NCI-H1417 treated with DMSO at 0.1 percent for 48 hours (cell line): Measurements from ENCODE around the gene ZBTB43.

Experiments
- DNase-seq: peaks from one replicate; lab custom pipeline; 2025; lab: John Stamatoyannopoulos, UW

The ZBTB43 gene

DNA sequence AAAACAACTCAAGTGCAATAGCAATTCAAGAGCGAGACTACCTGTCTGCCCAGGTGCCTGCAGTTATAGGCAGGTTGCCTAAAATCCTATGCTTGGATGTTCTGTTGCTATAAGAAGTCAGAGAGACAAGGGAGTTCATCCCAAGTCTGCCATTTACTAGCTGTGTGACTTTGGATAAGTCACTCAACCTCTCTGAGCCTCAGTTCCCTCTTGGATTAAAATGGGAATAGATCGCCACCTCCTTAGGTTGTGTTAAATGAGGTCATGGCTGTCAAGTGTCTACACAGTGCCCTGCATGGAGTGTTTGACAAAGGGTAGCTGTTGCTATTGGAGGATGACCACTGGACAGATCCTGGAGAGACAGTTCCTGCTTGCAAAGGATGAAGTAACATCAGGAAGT lies 54.3 kb downstream of the ZBTB43 start:
- no peak for DNase-seq

DNA sequence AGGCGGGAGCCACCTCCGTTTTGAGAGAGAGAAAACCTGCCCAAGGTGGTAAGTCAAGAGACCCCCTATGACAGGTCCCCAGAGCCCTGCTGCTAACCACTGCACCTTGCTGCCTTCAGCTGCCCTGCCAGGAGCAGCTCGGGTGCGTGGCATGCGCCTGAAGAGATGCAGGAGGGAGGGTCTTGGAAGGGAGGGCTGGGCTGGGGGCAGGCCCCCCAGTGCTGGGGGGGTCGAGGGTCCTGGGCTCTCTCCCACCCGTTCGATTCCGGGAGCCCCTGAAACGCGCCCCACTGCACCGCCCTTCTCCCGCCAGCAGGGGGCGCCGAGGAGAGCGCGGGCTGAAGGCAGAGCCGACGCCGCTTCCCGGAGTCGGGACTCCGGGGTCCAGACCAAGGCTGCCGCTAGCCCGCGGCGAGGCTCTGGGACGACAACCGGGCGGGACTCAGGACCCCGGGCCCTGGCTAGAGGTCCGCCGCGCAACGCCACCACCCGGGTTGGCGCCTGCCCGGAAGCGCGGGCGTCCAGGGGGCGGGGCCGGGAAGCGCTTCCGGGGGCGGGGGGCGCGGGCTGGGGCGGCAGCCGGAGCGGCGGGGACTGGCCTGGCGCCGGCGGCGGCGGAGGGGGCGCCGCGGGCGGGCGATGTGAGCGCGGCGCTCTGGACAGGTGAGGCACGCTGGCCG lies 55.4 kb downstream of the ZBTB43 start, which contains the start of gene ZBTB34:
TSS of gene ZBTB34 (plus strand) at position 563 of the 680 bp plus-strand sequence. CDS start 18,761 bp downstream, outside the sequence.
- no peak for DNase-seq

DNA sequence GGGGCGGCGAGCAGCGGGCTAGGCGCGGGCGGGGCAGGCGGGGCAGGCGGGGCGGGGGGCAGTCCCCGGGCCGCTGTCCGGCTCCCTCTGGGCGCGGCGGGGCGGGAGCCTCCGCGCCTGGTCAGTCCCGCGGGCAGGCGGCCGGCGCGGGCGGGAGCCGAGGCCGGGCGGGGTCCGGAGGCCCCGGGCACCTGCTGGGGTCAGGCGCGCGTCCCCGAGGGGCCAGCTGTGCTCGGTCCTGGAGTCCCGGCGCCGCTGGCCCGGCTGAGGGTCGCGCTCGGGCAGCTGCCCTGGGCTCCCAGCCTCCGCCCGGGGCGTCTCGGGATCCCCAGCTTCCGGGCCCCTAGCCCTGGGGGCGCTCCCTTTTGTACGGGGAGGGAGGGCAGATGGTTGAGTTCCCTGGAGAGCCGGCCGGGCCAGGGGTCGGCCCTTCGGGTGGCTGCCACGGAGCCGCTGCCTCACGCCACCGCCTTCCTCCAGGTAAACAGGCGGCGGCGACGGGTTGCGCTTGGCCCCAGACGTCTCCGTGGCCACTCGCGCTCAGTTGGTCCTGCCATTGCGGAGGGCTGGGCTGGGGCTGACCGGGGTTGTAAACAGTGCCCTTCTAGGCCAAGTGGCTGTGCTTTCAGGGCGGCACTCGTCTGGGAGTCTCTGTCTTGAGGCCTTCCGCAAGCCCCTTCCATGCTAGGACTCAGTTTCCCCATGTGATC lies 56.1 kb downstream of the ZBTB43 start:
- no peak for DNase-seq

DNA sequence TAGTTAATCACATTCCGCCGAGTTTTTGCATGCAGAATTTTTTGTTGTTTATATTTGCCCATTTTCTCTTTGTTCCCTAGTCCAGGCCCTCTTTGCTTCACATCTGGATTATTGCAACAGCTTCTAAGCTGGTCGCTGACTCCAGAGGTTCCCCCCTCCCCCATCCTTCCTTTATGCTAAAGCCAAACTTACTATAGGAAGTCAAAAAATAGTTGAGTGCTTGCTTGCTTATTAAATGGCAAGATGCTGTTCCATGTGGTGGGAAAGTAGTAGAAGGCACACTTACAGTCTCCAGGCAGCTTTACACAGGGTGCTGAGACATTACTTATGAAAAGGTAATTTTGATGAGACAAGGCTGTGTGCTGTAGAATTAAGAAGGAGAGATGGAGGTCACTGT lies 56.9 kb downstream of the ZBTB43 start:
- no peak for DNase-seq

DNA sequence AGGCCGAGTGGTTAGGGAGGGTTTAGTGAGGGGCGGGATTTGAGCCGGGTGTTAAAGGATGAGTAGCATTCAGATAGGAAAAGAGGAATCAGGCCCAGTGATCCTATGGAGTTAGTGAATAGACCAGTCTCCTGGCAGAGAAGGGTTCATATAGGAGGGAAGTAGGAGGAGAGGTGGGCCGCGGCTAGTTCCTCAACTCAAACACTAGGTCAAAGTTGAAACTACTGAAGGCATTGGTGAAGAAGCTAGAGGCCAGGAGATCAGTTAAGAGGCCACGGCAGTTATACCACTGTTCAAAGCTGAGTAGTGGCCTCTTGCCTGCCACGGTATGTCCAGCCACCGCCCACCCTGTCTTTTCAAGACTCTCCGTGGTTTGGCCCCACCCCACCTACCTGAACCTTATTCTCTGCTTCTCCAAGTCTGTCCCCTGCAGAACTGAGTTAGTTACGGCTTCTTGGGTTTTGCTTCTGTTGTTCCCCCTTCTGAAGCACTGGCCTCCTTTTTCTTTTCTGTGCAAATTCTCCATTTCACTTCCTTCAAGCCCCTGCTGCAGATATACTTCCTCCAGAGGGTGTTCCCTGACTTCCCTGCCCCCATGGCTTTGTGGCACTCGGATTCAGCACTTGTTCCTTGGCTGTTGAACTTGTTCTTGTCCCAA lies 57.4 kb downstream of the ZBTB43 start:
- DNase-seq = no peak

DNA sequence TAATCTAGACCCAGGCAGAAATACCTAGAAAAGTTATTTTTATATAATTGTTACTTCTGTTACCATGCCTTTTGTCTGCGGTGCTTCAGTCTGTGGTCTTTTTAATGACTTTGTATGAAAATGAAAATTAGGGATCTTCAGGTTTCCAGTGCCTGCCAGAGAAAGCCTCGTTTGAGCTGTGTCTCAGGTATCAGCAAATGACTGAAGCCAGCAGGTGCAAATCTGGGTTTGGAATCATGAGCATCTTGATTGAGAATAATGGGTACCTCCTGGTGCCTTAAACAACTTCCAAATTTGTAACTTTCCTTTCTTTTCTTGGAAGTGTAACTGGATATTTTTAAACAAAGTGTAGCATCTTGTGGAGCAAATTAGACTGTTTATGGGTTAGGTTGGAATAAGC lies 59.9 kb downstream of the ZBTB43 start:
- no peak for DNase-seq

DNA sequence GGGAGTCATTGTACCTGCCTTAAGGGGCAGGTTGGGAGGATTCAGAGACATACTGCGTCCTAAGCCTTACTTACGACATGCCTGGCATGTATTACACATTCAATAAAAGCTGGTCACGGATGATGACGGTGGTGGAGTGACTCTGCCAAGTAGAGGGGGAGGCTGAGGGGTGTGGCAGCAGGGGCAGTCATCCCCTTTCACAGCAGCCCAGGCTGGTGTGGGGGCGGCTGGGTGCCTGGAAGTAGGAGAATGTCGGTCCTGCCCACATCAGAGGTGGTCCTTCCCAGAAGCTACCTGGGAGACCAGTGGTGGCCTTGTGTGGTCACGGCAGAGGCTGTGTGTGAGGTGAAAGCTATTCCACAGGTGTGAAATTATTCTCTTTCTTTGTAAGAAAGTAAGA lies 64.5 kb downstream of the ZBTB43 start:
- DNase-seq = no peak

DNA sequence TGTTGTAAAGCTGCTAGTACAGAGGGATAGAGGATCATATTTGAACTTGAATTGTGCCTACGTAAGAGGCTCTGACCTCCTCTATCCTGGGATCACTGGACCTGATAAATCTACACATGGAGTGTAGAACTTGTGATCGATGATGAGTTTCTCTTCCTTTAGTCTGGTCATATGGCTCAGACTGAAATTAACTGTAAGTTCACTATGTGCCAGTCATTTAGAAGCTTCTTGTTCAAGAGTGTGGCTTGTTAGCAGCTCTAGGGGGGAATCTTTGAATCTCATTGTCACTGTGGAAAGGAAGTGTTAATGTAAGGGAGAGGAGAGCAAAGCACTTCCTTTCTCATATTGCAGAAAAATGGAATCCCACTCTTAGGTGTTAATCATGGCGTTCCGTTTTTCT lies 67.7 kb downstream of the ZBTB43 start:
- no peak for DNase-seq

DNA sequence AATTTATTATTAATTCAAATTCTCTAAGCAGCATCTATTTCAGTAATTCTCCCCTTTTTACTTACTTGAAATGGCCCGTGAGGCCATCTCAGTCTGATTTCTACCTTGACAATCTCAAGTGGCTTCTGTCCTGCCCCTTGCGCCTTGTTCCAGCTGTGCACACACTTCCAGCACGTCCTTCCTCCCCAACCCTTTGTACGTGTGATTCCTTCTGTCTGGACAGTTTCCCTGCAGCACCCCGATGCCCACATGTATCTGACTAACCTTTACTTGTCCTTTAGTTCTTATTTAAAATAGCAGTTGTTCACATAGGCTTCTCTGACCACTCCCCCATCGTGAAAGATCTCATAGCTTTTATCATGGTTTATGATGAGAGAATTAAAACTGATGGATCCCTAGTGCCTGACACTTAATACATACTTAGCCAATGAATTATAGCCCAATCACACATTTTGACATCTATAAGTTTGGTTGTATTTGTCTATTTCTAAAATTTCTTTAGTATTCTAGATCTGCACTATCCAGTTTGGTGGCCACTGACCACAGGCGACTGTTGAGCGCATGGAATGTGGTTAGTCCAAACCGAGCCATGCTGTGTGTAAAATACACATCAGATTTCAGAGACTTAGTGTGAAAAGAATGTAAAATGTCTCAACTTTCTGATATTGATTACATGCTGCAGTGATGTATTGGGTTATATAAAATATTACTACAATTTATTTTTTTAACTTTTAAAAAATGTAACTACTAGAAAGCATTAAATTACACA lies 69.9 kb downstream of the ZBTB43 start:
- no peak for DNase-seq

DNA sequence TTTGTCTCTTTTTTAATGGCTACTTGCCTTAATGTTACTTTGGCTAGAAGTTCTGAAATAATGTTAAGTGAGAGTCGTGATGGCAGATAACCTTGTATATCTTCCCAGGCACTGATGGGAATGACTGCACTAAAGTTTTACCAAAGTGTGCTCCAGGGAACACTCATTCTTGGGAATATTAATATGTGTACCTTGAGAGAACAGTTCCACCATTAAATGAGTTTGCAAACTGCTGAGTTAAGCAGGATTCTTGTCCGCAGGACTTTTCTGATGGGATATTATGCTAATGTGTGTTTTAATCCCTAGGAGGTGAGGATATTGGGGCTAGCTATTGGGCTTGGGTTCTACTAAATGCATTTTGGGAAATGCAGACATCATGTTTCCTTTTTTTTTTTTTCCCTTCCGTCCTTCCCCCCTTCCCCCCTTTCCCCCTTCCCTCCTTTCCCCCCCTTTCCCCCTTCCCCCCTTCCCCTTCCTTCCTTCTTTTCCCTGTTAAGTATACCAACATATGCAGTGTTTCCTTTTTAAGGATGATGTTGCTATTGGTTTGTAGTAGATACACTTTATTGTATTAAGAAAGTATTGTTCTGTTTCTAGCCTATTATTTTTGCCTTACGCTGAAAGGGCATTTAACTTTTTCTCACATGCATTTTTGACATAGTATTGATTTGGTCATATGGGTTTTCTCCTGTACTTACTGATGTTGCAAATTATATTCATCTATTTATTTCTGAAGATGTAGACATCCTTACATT lies 71.1 kb downstream of the ZBTB43 start:
- DNase-seq = no peak

DNA sequence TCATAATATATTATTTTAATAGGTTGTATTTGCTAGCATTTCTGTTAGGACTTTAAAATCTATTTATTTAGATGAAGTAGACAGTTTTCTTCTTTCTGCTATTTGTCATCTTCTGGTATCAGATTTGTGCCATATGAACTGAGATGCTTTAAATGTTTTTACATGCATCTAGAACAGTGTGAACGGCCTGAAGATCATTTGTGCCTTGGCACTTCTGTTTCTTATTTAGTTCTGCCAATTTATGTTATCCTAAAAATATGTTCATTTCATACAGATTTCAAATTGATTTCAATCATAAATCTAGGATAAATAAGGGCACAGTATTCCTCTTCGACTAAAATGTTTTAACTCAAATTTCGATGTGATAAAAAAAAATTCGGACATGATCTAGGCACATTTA lies 71.7 kb downstream of the ZBTB43 start:
- no peak for DNase-seq

DNA sequence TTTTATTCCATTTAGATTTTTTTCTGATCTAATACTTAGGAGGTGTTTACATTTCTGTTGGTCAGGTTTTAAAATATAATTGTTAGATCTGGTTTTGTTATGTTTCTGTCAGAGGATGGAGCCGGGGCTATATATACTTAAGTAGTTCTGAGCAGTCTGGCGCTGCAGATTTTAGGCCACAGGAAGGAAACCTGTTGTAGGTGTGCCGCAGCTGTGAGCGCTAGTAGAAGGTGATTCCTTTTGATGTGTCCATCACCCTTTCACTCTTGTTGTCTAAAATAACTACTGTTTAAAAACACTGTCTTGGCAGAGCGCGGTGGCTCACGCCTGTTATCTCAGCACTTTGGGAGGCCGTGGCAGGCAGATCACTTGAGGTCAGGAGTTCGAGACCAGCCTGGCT lies 72.6 kb downstream of the ZBTB43 start:
- DNase-seq = no peak

DNA sequence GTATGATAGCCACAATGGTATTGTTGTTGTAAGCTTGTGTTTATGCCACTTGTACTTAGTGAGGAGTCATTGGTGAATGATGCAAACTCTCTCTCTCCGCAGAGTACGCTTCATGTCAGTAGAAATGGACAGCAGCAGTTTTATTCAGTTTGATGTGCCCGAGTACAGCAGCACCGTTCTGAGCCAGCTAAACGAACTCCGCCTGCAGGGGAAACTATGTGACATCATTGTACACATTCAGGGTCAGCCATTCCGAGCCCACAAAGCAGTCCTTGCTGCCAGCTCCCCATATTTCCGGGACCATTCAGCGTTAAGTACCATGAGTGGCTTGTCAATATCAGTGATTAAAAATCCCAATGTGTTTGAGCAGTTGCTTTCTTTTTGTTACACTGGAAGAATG lies 74.4 kb downstream of the ZBTB43 start:
- DNase-seq = no peak

DNA sequence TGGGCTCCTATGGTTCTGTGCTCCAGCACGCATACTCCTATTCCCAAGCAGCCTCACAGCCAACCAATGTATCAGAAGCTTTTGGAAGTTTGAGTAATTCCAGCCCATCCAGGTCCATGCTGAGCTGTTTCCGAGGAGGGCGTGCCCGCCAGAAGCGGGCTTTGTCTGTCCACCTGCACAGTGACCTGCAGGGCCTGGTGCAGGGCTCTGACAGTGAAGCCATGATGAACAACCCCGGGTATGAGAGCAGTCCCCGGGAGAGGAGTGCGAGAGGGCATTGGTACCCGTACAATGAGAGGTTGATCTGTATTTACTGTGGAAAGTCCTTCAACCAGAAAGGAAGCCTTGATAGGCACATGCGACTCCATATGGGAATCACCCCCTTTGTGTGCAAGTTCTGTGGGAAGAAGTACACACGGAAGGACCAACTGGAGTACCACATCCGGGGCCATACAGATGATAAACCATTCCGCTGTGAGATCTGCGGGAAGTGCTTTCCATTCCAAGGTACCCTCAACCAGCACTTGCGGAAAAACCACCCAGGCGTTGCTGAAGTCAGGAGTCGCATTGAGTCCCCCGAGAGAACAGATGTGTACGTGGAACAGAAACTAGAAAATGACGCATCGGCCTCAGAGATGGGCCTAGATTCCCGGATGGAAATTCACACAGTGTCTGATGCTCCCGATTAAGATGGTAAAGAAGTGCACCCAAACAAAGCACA lies 75.5 kb downstream of the ZBTB43 start:
- no peak for DNase-seq

DNA sequence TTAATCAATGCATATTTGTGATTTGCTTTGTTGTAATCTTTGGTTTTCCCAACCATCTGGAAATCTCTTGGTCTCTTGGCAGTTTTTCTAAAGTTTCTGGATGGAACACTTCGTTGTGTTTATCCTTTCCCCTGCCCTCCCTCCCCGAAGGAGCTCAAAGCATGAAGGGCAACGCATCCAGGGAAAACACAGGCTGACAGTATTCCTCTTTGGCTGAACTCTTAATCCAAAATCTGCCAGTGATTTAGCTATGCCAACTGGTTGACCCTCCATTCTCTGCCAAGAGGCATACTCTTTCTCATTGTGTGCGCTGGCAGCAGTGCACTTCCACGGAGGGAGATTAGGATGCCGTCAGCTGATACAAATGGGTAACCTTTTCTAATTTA lies 76.1 kb downstream of the ZBTB43 start:
- DNase-seq = no peak

DNA sequence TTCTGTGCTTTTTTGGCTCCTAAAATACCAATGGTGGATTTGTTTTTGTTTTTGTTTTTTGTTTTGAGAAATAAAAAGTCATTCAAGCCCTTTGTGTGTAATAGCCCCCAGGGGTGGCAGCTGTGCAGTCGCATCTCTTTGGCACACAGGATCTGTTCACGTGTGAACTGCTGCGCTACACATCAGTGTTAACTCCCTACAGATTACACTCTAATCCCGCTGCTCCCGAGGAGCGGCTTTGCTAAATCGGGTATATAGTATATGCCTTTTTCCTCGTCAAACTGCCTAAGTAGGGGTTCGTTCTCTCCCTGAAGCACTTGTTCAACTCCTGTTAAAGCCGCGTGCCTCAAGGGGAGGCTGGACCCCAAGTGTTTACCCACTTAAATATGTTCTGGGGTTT lies 77.9 kb downstream of the ZBTB43 start:
- no peak for DNase-seq

DNA sequence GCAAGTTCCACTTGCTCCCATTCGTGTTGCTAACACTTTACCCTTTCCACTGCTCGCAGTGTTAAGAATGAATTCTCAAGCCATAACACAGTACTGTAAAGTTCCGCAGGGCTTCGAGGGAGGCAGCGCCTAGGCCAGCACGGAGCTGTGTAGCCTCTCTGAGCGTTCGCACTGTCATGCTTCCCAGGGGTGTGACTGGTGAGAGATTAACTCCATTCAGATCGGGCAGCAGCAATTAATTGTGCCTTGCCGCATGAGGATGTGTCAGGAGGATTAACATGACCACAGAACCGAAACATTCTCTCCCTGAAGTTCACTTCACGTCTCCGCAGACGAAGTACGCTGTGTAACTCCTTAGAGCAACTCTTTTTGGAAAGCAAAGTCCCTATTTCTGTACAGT lies 78.8 kb downstream of the ZBTB43 start:
- DNase-seq = no peak

DNA sequence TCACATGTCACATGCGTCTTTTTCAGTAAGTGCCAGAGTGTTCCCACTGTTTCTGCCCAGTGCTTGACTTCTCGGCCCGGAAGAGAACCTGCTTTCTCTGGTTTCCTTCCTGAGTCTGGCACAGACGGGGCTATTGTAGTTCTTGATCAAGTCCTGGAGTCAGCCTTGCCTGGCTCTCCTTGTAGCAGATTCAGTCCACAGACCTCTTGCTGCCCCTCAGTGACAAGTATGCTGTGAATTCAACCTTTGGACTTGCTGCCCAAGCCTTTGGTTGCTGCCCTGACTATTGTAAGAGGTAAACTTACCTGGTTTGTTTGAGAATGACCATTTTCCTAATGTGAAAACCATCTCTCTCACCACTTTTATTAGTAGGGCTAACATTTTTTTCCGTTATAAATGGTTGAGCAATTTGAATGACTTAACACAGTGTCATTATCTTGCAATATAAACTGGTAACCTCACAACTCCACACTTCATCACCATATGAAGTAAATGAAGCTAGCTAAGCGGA lies 80.3 kb downstream of the ZBTB43 start:
- no peak for DNase-seq

DNA sequence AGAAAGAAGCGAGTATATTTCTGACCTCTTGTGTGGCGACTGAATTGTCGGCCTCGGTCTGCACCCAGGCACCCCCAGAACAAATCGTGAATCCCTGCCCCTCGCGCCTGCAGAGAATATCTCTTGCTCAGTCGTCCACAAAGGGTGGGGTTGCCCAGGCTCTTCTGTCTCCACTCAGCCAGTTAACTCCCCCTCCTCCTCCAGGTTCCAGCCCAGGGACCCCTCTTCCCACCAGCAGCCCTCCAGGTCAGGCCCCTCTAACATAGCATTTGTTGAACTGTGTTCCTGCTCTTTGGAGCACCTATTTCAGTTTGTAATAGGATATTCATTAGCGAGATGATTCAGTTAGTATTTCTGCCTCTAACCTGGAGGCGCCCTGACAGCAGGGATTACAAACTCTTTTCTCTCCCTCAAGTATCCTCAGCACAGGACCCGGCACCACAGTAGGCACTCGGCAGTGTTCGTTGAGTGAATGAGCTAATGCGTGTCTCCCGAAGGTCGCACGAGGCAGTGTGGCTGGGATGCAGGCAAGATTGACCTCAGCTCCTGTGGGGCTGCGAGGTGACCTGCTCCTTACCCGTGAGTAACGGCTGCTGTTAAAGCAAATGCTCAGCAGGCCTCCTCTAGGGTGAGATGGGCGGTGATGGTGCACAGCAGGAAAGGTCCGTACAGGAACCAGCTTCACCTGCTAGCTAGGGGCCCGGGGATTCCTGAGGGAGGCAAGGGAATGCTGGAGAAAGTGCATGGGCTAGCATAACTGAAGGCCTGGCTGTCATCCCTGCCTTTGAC lies 81.4 kb downstream of the ZBTB43 start:
- DNase-seq = no peak

DNA sequence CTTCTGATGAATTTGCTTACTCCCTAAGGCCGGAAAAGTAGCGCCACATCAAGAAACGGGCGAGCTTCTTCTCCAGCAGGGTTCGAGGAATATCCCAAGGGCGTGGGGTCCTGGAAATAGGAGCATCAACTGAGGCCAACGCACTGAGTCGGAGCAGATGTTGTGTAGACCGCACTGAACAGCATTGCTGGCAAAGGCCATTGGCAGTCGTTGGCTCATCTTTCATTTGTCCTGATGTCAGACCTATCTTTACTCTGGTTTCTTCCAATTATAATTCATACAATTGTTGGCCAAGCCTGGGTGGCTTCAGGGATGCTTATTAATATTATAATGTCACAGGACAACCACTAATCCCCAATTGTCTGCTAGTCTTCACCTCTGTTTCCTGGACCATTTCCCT lies 82.1 kb downstream of the ZBTB43 start:
- no peak for DNase-seq
